Activated naive CD4-positive, alpha-beta T cell (primary cell): ENCODE measurements around the gene POLN.
A peak's percentile ranks its signal among the peaks of the same experiment; 100 is the strongest.
"Not testable (repeated sequence)": the region's sequence is repeated elsewhere in the genome, so short reads cannot be mapped to it uniquely, and the experiment has no call there.

ENCODE experiments used
- DNase-seq, 4 experiments: peaks; one replicate each; lab custom pipeline; 2025; lab: John Stamatoyannopoulos, UW

Gene POLN

GRCh38 chr4:2042204-2042946 is 199.5 kb downstream of the POLN start:
- peak in 1 of 4 experiments; percentile 34 for DNase-seq

GRCh38 chr4:2041239-2042130 is 200.4 kb downstream of the POLN start:
- DNase-seq = peak; percentile 53 to 69 (median 58)

GRCh38 chr4:2040391-2041238 is 201.3 kb downstream of the POLN start:
- DNase-seq = no peak

- no peak for DNase-seq
These were observed 205.1 kb downstream of the POLN start for GRCh38 chr4:2036866-2037265.

DNA sequence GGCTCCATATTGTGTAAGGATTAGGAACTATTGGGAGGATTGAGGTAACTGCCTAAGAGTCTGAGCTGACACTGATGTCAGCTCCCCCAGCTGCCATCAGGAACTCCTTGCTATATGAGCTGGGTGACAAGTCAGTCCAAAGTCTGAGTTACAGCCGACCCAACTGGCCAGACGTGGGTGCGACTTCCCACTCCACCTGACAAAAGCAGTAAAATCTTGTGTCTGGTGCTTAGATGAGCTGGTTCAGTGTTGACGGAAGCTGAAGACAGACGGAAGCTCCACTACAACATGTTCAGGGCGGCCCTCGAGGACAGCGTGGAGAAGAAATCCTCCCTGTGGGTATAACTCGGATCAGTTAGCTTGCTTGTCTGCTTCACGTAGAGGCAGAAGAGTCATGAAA is 205.6 kb downstream of the POLN start:
- no peak for DNase-seq

DNA sequence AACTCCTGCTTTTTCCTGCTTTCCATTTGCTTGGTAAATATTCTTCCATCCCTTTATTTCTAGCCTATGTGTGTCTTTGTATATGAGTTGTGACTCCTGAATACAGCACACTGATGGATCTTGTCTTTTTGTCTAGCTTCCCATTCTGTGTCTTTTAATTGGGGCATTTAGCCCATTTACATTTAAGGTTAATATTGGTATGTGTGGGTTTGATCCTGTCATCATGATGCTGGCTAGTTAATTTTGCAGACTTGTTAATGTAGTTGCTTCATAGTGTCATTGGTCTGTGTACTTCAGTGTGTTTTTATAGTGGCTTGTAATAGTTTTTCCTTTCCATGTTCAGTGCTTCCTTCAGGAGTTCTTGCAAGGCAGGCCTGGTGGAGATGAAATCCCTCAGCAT is 210.8 kb downstream of the POLN start:
- DNase-seq = not testable (repeated sequence)

DNA sequence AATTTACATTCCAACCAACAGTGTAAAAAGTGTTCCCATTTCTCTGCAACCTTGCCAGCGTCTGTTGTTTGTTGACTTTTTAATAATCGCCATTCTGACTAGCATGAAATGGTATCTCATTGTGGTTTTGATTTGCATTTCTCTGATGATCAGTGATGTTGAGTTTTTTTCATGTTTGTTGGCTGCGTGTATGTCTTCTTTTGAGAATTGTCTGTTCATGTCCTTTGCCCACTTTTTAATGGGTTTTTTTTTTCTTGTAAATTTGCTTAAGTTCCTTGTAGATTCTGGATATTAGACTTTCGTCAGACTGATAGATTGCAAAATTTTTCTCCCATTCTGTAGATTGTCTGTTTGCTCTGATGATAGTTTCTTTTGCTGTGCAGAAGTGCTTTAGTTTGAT is 214.8 kb downstream of the POLN start:
- DNase-seq = not testable (repeated sequence)

DNA sequence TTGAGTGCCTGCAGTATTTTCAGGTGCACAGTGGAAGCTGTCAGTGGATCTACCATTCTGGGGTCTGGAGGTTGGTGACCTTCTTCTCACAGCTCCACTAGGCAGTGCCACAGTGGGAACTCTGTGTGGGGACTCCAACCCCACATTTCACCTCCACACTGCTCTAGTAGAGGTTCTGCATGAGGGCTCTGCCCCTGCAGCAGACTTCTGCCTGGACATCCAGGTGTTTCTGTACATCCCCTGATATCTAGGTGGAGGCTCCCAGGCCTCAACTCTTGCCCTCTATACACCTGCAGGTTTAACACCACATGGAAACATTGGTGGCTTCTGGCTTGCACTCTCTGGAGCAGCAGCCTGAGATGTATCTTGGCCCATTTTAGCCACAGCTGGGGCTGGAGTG is 216.1 kb downstream of the POLN start:
- DNase-seq = no peak

DNA sequence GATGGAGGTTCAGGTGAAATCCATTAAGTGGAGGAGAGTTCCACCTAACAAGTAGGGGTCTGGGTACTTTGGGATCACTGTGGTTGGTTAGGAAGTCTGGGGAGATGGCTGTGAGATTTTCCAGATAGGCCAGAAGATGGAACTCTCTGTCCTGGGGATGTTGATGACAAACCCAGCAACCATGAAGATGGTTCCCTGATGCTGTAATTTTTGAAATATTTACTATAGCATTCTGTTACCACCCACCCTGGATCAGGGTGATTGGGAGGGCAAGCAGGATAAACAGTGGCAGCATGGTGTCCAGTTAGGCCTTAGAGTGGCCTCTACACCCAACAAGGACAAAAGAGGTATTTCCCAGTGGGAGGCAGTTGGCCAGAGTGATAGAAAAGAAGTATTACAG is 217.2 kb downstream of the POLN start:
- no peak for DNase-seq
